Vagina (tissue), 2 donors: Measurements from ENCODE around the gene DACH1.

Experiments
- CTCF ChIP-seq, 3 experiments: fragments of 450-650 bp in 2 of 3; fragments of 200-600 bp in 1 of 3; sonication (generic) in 1 of 3; IDR thresholded peaks; one replicate each; pipeline ENCODE4 v1.5.1; 2017 to 2019; ENCODE audit warnings: antibody characterized with exemption in 3 of 3, mild to moderate bottlenecking in 2 of 3, moderate library complexity in 2 of 3
- POLR2A ChIP-seq, 2 donors: fragments of 450-650 bp; IDR thresholded peaks; one replicate each; pipeline ENCODE4 v1.6.1; 2017; ENCODE audit warnings: antibody characterized with exemption in 2 of 2, mild to moderate bottlenecking in 2 of 2, moderate library complexity in 2 of 2
- POLR2AphosphoS5 ChIP-seq, 2 donors: sonication (generic); formaldehyde crosslinking; IDR thresholded peaks; one replicate each; pipeline ENCODE4 v1.9.0; 2017; ENCODE audit warnings: antibody characterized with exemption in 2 of 2, mild to moderate bottlenecking in 2 of 2, low read depth in 1 of 2; ENCODE audit not compliant: insufficient read depth in 1 of 2

- TF ChIP-seq CTCF (IDR thresholded peaks at IDR 0.05), result no peak
- TF ChIP-seq POLR2AphosphoS5 (IDR thresholded peaks at IDR 0.05; ENCODE audit: insufficient read depth in 1 of 2, low read depth in 1 of 2), result no peak
- TF ChIP-seq POLR2A (IDR thresholded peaks at IDR 0.05), result no peak
Measured at GRCh38 chr13:71492346-71492871, 374.6 kb downstream of the DACH1 start.
